Skeletal muscle tissue (tissue), 4 donors: ENCODE measurements around the gene SPATA33. TPM values are rescaled to one million over a fixed set of nuclear protein-coding genes. Genes with fewer than 3 reads are reported as not detected.
"Not testable (repeated sequence)": the region's sequence is repeated elsewhere in the genome, so short reads cannot be mapped to it uniquely, and the experiment has no call there.

Experiments used
- H3K27ac ChIP-seq: one replicate; pipeline ENCODE4 v1.7.0; 2013; ENCODE audit warnings: mild to moderate bottlenecking, low read depth, low read length, inconsistent platforms
- H3K27me3 ChIP-seq, 3 donors: one replicate each; pipeline ENCODE4 v1.7.0; 2013; ENCODE audit warnings: low read length in 3 of 3; ENCODE audit not compliant: control insufficient read depth in 3 of 3, insufficient read depth in 3 of 3
- H3K36me3 ChIP-seq, 3 donors: one replicate each; pipeline ENCODE4 v1.7.0; 2013; ENCODE audit warnings: low read length in 3 of 3; ENCODE audit not compliant: control insufficient read depth in 3 of 3, insufficient read depth in 3 of 3
- H3K4me1 ChIP-seq, 3 donors: one replicate each; pipeline ENCODE4 v1.7.0; 2013; ENCODE audit warnings: low read length in 3 of 3, mild to moderate bottlenecking in 3 of 3; ENCODE audit not compliant: control insufficient read depth in 3 of 3, insufficient read depth in 3 of 3
- H3K4me3 ChIP-seq, 3 donors: one replicate each; pipeline ENCODE4 v1.7.0; 2013; ENCODE audit warnings: low read length in 3 of 3
- H3K9ac ChIP-seq, 3 donors: one replicate each; pipeline ENCODE4 v1.7.0; 2013; ENCODE audit warnings: low read length in 3 of 3, mild to moderate bottlenecking in 3 of 3, moderate library complexity in 2 of 3, low read depth in 1 of 3
- H3K9me3 ChIP-seq, 3 donors: one replicate each; pipeline ENCODE4 v1.7.0; 2013; ENCODE audit warnings: low read length in 3 of 3; ENCODE audit not compliant: control insufficient read depth in 3 of 3
- total RNA-seq: library from RNA; depleted of rRNA; stranded (reverse); fragments of >200 nt; gene quantifications from one replicate; pipeline ENCODE4 v1.2.3, GENCODE V29; 2014
- donor health status: Osteomylitis.

Gene SPATA33
- total RNA-seq, 1 donor from 2014 or later, result 2.1 TPM

- Histone ChIP-seq H3K27ac (no peak overlapping the region), H3K4me1 (peaks cover 7 to 15% (median 14%) of the 10 kb centered on the region in 3 donors), H3K9me3 (no peaks in the 10 kb centered on the region), H3K4me3 (no peak overlapping the region), H3K9ac (no peak overlapping the region), H3K27me3 (no peaks in the 10 kb centered on the region), H3K36me3 (peaks cover 19 to 45% (median 29%) of the 10 kb centered on the region in 3 donors)
Measured at GRCh38 chr16:89691986-89692569, 34.4 kb downstream of the SPATA33 start.

- Histone ChIP-seq H3K36me3 (peaks cover 19 to 45% (median 29%) of the 10 kb centered on the region in 3 donors), H3K9me3 (no peaks in the 10 kb centered on the region), H3K27ac (no peak overlapping the region), H3K27me3 (peaks cover 0 to 4% (median 0%) of the 10 kb centered on the region in 3 donors), H3K9ac (no peak overlapping the region), H3K4me3 (no peak overlapping the region), H3K4me1 (peaks cover 0 to 12% (median 8%) of the 10 kb centered on the region in 3 donors)
Measured at GRCh38 chr16:89693289-89693731, 35.7 kb downstream of the SPATA33 start.

- H3K27me3 ChIP-seq, result peaks cover 0 to 4% (median 0%) of the 10 kb centered on the region in 3 donors
- H3K9me3 ChIP-seq, result no peaks in the 10 kb centered on the region
- peaks cover 0 to 10% (median 5%) of the 10 kb centered on the region in 3 donors for H3K4me1 ChIP-seq
- H3K27ac ChIP-seq, result no peak overlapping the region
- H3K4me3 ChIP-seq, result no peak overlapping the region
- H3K36me3 ChIP-seq, result peaks cover 19 to 45% (median 27%) of the 10 kb centered on the region in 3 donors
- H3K9ac ChIP-seq, result no peak overlapping the region
Measured at GRCh38 chr16:89693931-89694783, 36.5 kb downstream of the SPATA33 start.

GRCh38 chr16:89694784-89695085 is 37.1 kb downstream of the SPATA33 start:
- not testable (repeated sequence) for H3K27me3 ChIP-seq, H3K9me3 ChIP-seq, H3K4me3 ChIP-seq, H3K27ac ChIP-seq, H3K9ac ChIP-seq
- Histone ChIP-seq H3K36me3 (peaks cover 17 to 45% (median 26%) of the 10 kb centered on the region in 3 donors), H3K4me1 (peaks cover under 1 to 12% (median 5%) of the 10 kb centered on the region in 3 donors)

- no peak overlapping the region for H3K9ac ChIP-seq
- peaks cover 0 to 4% (median 0%) of the 10 kb centered on the region in 3 donors for H3K27me3 ChIP-seq
- peaks cover 6 to 17% (median 10%) of the 10 kb centered on the region in 3 donors for H3K4me1 ChIP-seq
- H3K36me3 ChIP-seq, result peaks cover 14 to 40% (median 26%) of the 10 kb centered on the region in 3 donors
- no peak overlapping the region for H3K27ac ChIP-seq
- no peak overlapping the region for H3K4me3 ChIP-seq
- H3K9me3 ChIP-seq, result no peaks in the 10 kb centered on the region
Measured at GRCh38 chr16:89695086-89695874, 37.6 kb downstream of the SPATA33 start.

DNA sequence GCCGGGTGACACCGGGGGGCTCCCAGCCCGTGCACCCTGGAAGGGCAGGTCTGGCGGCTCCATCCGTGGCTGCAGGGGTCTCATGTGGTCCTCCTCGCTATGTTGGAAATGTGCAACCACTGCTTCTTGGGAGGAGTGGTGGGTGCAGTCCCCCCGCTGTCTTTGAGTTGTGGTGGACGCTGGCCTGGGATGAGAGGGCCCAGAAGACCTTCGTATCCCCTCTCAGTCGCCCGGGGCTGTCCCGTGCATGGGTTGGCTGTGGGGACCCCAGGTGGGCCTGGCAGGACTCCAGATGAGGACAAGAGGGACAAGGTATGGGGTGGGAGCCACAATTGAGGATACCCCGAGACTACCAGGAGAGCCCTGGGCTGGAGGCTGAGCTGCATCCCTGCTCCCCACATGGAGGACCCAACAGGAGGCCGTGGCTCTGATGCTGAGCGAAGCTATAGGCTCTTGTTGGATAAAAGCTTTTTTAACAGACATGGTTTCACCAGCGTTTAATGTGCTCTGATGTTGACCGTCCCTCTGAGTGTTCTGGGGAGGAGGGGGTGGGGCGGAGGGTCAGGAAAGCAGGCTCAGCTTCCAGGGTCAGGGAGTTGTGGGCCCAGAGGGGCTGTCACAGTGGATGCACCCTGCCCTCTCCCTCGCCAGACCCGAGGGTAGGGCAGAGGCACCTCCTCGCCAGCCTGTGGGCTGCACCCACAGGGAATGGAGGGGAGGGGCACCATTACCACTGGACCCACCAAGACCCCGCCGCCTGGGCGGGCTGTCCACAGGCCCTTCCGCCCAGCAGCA is 38.4 kb downstream of the SPATA33 start:
- peaks cover 14 to 25% (median 17%) of the 10 kb centered on the region in 3 donors for H3K4me1 ChIP-seq
- no peaks in the 10 kb centered on the region for H3K9me3 ChIP-seq
- H3K9ac ChIP-seq, result no peak overlapping the region
- no peak overlapping the region for H3K27ac ChIP-seq
- H3K36me3 ChIP-seq, result peaks cover 11 to 34% (median 21%) of the 10 kb centered on the region in 3 donors
- no peak overlapping the region for H3K4me3 ChIP-seq
- peaks cover 0 to 6% (median 4%) of the 10 kb centered on the region in 3 donors for H3K27me3 ChIP-seq

DNA sequence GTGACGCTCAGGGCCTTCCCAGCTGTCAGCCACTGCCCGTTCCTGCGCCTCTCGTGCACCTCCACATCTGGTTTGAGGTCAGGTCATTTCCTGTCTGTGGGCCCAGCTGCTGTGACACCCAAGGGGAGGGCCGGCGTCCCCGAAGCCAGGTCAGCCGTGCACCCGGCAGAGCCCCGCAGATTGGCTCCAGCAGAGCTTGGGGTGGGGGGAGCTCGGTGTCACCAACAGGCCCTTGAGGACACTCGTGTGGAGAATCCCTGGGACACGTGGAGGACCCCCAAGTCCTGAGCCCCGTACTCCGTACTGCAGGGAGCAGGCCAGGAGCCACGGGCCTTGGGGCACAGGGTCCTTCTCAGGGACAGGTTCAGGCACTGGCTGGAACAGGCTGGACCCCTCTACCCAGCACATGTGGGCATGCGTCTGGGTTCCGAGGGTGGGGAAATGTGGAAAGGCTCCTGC is 39.1 kb downstream of the SPATA33 start:
- no peak overlapping the region for H3K4me3 ChIP-seq
- H3K9ac ChIP-seq, result no peak overlapping the region
- peaks cover 7 to 29% (median 14%) of the 10 kb centered on the region in 3 donors for H3K36me3 ChIP-seq
- no peaks in the 10 kb centered on the region for H3K9me3 ChIP-seq
- peaks cover 0 to 6% (median 4%) of the 10 kb centered on the region in 3 donors for H3K27me3 ChIP-seq
- H3K27ac ChIP-seq, result no peak overlapping the region
- H3K4me1 ChIP-seq, result peaks cover 14 to 27% (median 18%) of the 10 kb centered on the region in 3 donors

GRCh38 chr16:89697161-89697615 is 39.6 kb downstream of the SPATA33 start:
- Histone ChIP-seq H3K4me3 (no peak overlapping the region), H3K9me3 (no peaks in the 10 kb centered on the region), H3K36me3 (peaks cover 7 to 27% (median 11%) of the 10 kb centered on the region in 3 donors), H3K27ac (no peak overlapping the region), H3K27me3 (peaks cover 0 to 6% (median 4%) of the 10 kb centered on the region in 3 donors), H3K4me1 (peaks cover 14 to 29% (median 23%) of the 10 kb centered on the region in 3 donors), H3K9ac (no peak overlapping the region)
